Mammary epithelial cell (primary cell): ENCODE results near the gene TTPAL.

Source experiments
- CTCF ChIP-seq, 2 donors: IDR thresholded peaks in 1 of 2; conservative IDR thresholded peaks in 1 of 2; 2 replicates each; pipeline ENCODE4 v1.5.1; 2011 to 2012; ENCODE audit warnings: inconsistent platforms in 2 of 2, low read length in 2 of 2, mild to moderate bottlenecking in 2 of 2, control low read depth in 1 of 2, low read depth in 1 of 2; ENCODE audit not compliant: insufficient read depth in 1 of 2; ENCODE audit errors: extremely low read depth in 1 of 2
- EZH2 ChIP-seq: IDR thresholded peaks from 2 replicates; pipeline ENCODE4 v1.6.1; 2012; ENCODE audit warnings: low read length, inconsistent platforms, borderline replicate concordance

GRCh38 chr20:44479643-44480042 lies 4.0 kb downstream of the TTPAL start:
- TF ChIP-seq CTCF (conservative IDR thresholded peaks at IDR 0.05 in 1 of 2, IDR thresholded peaks at IDR 0.05 in 1 of 2; ENCODE audit: extremely low read depth in 1 of 2, insufficient read depth in 1 of 2, low read depth in 1 of 2, low read length in 2 of 2) (no peak), EZH2 (no peak)
